PC-3 (cell line): Measurements from ENCODE around the gene ARL3. TPM values are rescaled to one million over a fixed set of nuclear protein-coding genes. Genes with fewer than 3 reads are reported as not detected.

Experiments
- ATAC-seq: fragments of 200-7000 bp; cut with Tn5 transposase; 2 replicates; pipeline ENCODE4 v1.9.1; 2020; ENCODE audit warnings: mild to moderate bottlenecking, moderate library complexity
- BruUV-seq: library from RNA; stranded (reverse); fragments of 400-500 nt; replicated peaks from 2 replicates; lab custom pipeline; 2021; lab: Mats Ljungman, UMichigan
- CTCF ChIA-PET: fragments of 300-600 bp; sonication (Branson Sonifier 250); formaldehyde crosslinking; loops from one replicate; lab custom pipeline; 2022; ENCODE audit warnings: antibody characterized with exemption; lab: Charles Lee
- POLR2A ChIA-PET: fragments of 300-600 bp; sonication (Branson Sonifier 250); formaldehyde crosslinking; loops from one replicate; lab custom pipeline; 2022; ENCODE audit warnings: antibody characterized with exemption; ENCODE audit not compliant: unreplicated experiment; lab: Charles Lee
- DNase-seq: peaks from one replicate; pipeline ENCODE4 v3.0.0-alpha.2; 2015
- H2AFZ ChIP-seq: fragments of 300-600 bp; sonication (generic); 2 replicates; pipeline ENCODE4 v1.6.0; 2016; ENCODE audit warnings: antibody characterized with exemption, low read length
- H3F3A ChIP-seq: fragments of 300-600 bp; sonication (generic); one replicate; pipeline ENCODE4 v1.6.0; 2017; ENCODE audit warnings: antibody characterized with exemption, low read length, control low read depth, mild to moderate bottlenecking; ENCODE audit not compliant: unreplicated experiment
- H3K27ac ChIP-seq: fragments of 300-600 bp; sonication (generic); 2 replicates; pipeline ENCODE4 v1.5.1; 2016; ENCODE audit warnings: mild to moderate bottlenecking, low read length
- H3K27me3 ChIP-seq: fragments of 300-600 bp; sonication (generic); 2 replicates; pipeline ENCODE4 v1.6.1; 2016; ENCODE audit warnings: low read length, mixed read lengths
- H3K36me3 ChIP-seq: fragments of 300-600 bp; sonication (generic); 2 replicates; pipeline ENCODE4 v1.6.1; 2016; ENCODE audit warnings: low read depth, mixed run types, low read length, mixed read lengths
- H3K4me1 ChIP-seq: fragments of 300-600 bp; sonication (generic); 2 replicates; pipeline ENCODE4 v1.5.1; 2016; ENCODE audit warnings: low read length; ENCODE audit not compliant: insufficient read depth
- H3K4me2 ChIP-seq: fragments of 300-600 bp; sonication (generic); 2 replicates; pipeline ENCODE4 v1.6.0; 2016; ENCODE audit warnings: low read length
- H3K4me3 ChIP-seq: fragments of 300-600 bp; sonication (generic); 2 replicates; pipeline ENCODE4 v1.5.1; 2016; ENCODE audit warnings: mild to moderate bottlenecking, low read length, mixed read lengths
- H3K79me2 ChIP-seq: fragments of 300-600 bp; sonication (generic); 2 replicates; pipeline ENCODE4 v1.6.1; 2017; ENCODE audit warnings: low read length, mixed read lengths
- H3K9ac ChIP-seq: fragments of 300-600 bp; sonication (generic); 2 replicates; pipeline ENCODE4 v1.6.0; 2016; ENCODE audit warnings: mild to moderate bottlenecking, low read length
- H3K9me2 ChIP-seq: fragments of 300-600 bp; sonication (generic); replicated peaks from 2 replicates; pipeline ENCODE4 v1.6.1; 2016; ENCODE audit warnings: mixed run types, low read length, mixed read lengths
- H3K9me3 ChIP-seq: fragments of 300-600 bp; sonication (generic); 2 replicates; pipeline ENCODE4 v1.6.1; 2016; ENCODE audit warnings: low read length, mixed read lengths
- H4K20me1 ChIP-seq: fragments of 300-600 bp; sonication (generic); 2 replicates; pipeline ENCODE4 v1.6.1; 2016; ENCODE audit warnings: low read length, mixed read lengths
- CTCF ChIP-seq: fragments of 300-600 bp; sonication (generic); conservative IDR thresholded peaks from 2 replicates; pipeline ENCODE4 v1.5.1; 2017; ENCODE audit warnings: antibody characterized with exemption, low read depth, mild to moderate bottlenecking, low read length
- EZH2 ChIP-seq: fragments of 300-600 bp; sonication (generic); IDR thresholded peaks from one replicate; pipeline ENCODE4 v1.6.1; 2017; ENCODE audit warnings: antibody characterized with exemption, mild to moderate bottlenecking, low read length; ENCODE audit not compliant: unreplicated experiment
- EZH2phosphoT487 ChIP-seq: fragments of 300-600 bp; sonication (generic); IDR thresholded peaks from 2 replicates; pipeline ENCODE4 v1.6.1; 2018; ENCODE audit warnings: mild to moderate bottlenecking, antibody characterized with exemption, low read length, borderline replicate concordance
- intact Hi-C: fragments of 100-400 bp; cut with micrococcal nuclease; formaldehyde crosslinking; loops from 2 replicates; pipeline ENCODE4 v1.9.0; 2023
- total RNA-seq: library from RNA; depleted of rRNA; stranded (reverse); fragments of >200 nt; gene quantifications from 2 replicates; pipeline ENCODE4 v1.2.3, GENCODE V29; 2014

ARL3 gene
- total RNA-seq, 1 experiment from 2014 or later: 2.8 TPM

DNA sequence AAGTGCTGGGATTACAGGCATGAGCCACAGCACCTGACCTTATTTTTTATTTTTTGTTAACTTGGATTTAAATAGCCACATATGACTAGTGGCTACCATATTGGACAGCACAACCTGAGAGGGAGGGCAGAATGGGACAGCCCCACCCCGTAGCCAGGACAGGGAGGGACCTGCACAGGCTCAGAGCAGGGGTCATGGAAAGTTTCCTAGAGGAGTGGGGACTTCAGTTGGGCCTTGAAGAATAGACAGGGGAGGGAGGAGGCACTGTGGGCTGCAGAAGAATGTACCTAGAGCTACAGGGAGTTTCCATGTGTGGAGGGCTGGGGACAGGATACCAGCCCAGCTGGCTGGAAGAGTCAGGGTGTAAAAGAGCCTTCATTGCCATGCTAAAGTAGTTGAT, 61.1 kb downstream of the ARL3 start:
- no peak overlapping the region for H3K9ac ChIP-seq
- DNase-seq (no peak), ATAC-seq (no peak)
- intact Hi-C loops: no loop called here
- no peak overlapping the region for H3K4me3 ChIP-seq
- TF ChIP-seq EZH2: no peak
- TF ChIP-seq CTCF: no peak
- no peak for TF ChIP-seq EZH2phosphoT487
- POLR2A ChIA-PET: no interaction called here
- H3K27ac ChIP-seq: no peak overlapping the region
- no peaks in the 10 kb centered on the region for H3K4me1 ChIP-seq
- H3K9me3 ChIP-seq: no peaks in the 10 kb centered on the region
- CTCF ChIA-PET: no interaction called here
- H3K36me3 ChIP-seq: no peaks in the 10 kb centered on the region; the same call in 1 of the 2 replicates
- H3F3A ChIP-seq: no peaks in the 10 kb centered on the region
- H3K27me3 ChIP-seq: no peaks in the 10 kb centered on the region
- peaks cover 56% of the 10 kb centered on the region for H3K79me2 ChIP-seq
- no TSS peak for BruUV-seq
- no peaks in the 10 kb centered on the region for H3K9me2 ChIP-seq
- H4K20me1 ChIP-seq: peaks cover 16% of the 10 kb centered on the region; the same call in 1 of the 2 replicates
- H3K4me2 ChIP-seq: no peak overlapping the region
- no peak overlapping the region for H2AFZ ChIP-seq

DNA sequence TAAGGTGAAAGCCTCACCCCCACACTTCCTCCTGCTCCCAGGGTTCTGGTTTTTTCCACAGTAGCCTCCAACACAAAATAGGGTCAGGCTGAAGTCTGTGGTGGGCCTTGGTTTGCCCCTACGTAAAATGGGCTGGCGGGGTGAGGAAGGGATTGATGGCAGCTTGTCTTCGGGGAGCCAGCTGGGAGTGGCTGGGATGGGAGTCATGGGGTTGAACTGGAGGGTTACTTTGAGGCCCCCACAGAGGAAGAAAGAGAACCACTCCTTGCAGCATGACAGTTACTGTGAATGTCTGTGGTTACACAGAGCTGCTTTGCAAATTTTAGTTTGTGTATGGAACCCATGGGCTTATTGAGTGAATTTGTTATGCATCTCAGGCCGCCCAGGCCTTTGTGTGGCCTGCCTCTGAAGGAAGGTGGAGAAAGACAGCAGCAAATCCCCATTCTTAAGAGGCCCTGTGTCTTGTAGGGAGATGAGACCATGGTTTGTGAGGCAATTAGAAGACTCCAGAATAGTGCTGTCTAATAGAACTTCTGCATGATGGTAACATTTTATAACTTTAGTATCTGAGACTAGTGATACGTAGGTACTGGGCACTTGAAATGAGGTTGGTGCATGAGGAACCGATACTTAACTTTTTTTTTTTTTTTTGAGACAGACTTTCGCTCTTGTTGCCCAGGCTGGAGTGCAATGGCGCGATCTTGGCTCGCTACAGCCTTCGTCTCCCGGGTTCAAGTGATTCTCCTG, 61.9 kb downstream of the ARL3 start:
- Histone ChIP-seq H3K9ac (no peak overlapping the region), H3F3A (no peaks in the 10 kb centered on the region), H3K4me3 (no peak overlapping the region), H3K9me2 (no peaks in the 10 kb centered on the region), H3K79me2 (peaks cover 63% of the 10 kb centered on the region), H3K27me3 (no peaks in the 10 kb centered on the region), H3K27ac (no peak overlapping the region), H2AFZ (no peak overlapping the region), H4K20me1 (peaks cover 24% of the 10 kb centered on the region; the same call in 1 of the 2 replicates), H3K4me1 (peaks cover 5% of the 10 kb centered on the region; the same call in 1 of the 2 replicates), H3K9me3 (no peaks in the 10 kb centered on the region), H3K36me3 (no peaks in the 10 kb centered on the region; the same call in 1 of the 2 replicates), H3K4me2 (no peak overlapping the region)
- intact Hi-C loops: no loop called here
- TF ChIP-seq CTCF (no peak), EZH2 (no peak), EZH2phosphoT487 (no peak)
- ChIA-PET POLR2A (no interaction called here), CTCF (no interaction called here)
- no TSS peak for BruUV-seq
- no peak for DNase-seq
- ATAC-seq: no peak
